Parathyroid adenoma (tissue), 2 donors: ENCODE data around the gene CPA3.

Experiments
- H2AFZ ChIP-seq: fragments of 300-600 bp; sonication (generic); one replicate; pipeline ENCODE4 v1.7.0; 2017; ENCODE audit warnings: antibody characterized with exemption, mild to moderate bottlenecking
- H3K27ac ChIP-seq: fragments of 300-600 bp; sonication (generic); one replicate; pipeline ENCODE4 v1.7.0; 2017
- H3K27me3 ChIP-seq: fragments of 300-600 bp; sonication (generic); one replicate; pipeline ENCODE4 v1.7.0; 2017; ENCODE audit warnings: low read length; ENCODE audit not compliant: control insufficient read depth, insufficient read depth
- H3K36me3 ChIP-seq: fragments of 300-600 bp; sonication (generic); one replicate; pipeline ENCODE4 v1.7.0; 2017; ENCODE audit warnings: low read length; ENCODE audit not compliant: control insufficient read depth, insufficient read depth
- H3K4me1 ChIP-seq: fragments of 300-600 bp; sonication (generic); one replicate; pipeline ENCODE4 v1.7.0; 2017; ENCODE audit warnings: control low read depth
- H3K4me2 ChIP-seq: fragments of 300-600 bp; sonication (generic); one replicate; pipeline ENCODE4 v1.7.0; 2017; ENCODE audit warnings: low read length
- H3K4me3 ChIP-seq: fragments of 300-600 bp; sonication (generic); one replicate; pipeline ENCODE4 v1.7.0; 2017; ENCODE audit warnings: low read depth, low read length
- H3K79me2 ChIP-seq: fragments of 300-600 bp; sonication (generic); one replicate; pipeline ENCODE4 v1.7.0; 2017; ENCODE audit warnings: control low read depth
- H3K9ac ChIP-seq: fragments of 300-600 bp; sonication (generic); one replicate; pipeline ENCODE4 v1.7.0; 2017; ENCODE audit warnings: mild to moderate bottlenecking
- H3K9me3 ChIP-seq: fragments of 300-600 bp; sonication (generic); one replicate; pipeline ENCODE4 v1.7.0; 2017; ENCODE audit warnings: low read length; ENCODE audit not compliant: control insufficient read depth
- CTCF ChIP-seq: fragments of 300-600 bp; sonication (generic); IDR thresholded peaks from one replicate; pipeline ENCODE4 v1.7.0; 2017; ENCODE audit warnings: antibody characterized with exemption, mild to moderate bottlenecking
- donor health status: primary hyperparathyroidism.

The CPA3 gene

GRCh38 chr3:148863814-148864213 is 1.3 kb upstream of the CPA3 start:
- no peak overlapping the region for H3K4me3 ChIP-seq
- TF ChIP-seq CTCF: no peak
- no peaks in the 10 kb centered on the region for H3K36me3 ChIP-seq
- no peaks in the 10 kb centered on the region for H3K79me2 ChIP-seq
- H2AFZ ChIP-seq: no peak overlapping the region
- no peak overlapping the region for H3K9ac ChIP-seq
- H3K4me1 ChIP-seq: no peaks in the 10 kb centered on the region
- H3K27me3 ChIP-seq: no peaks in the 10 kb centered on the region
- no peak overlapping the region for H3K4me2 ChIP-seq
- H3K27ac ChIP-seq: no peak overlapping the region
- no peaks in the 10 kb centered on the region for H3K9me3 ChIP-seq

GRCh38 chr3:148866261-148866660 is 1.2 kb downstream of the CPA3 start:
- Histone ChIP-seq H3K9ac (no peak overlapping the region), H3K4me3 (no peak overlapping the region), H2AFZ (no peak overlapping the region), H3K4me2 (no peak overlapping the region), H3K27ac (no peak overlapping the region), H3K36me3 (no peaks in the 10 kb centered on the region), H3K79me2 (no peaks in the 10 kb centered on the region), H3K27me3 (no peaks in the 10 kb centered on the region), H3K4me1 (no peaks in the 10 kb centered on the region), H3K9me3 (no peaks in the 10 kb centered on the region)
- TF ChIP-seq CTCF: no peak

- no peak overlapping the region for H3K9ac ChIP-seq
- H2AFZ ChIP-seq: no peak overlapping the region
- no peaks in the 10 kb centered on the region for H3K79me2 ChIP-seq
- no peaks in the 10 kb centered on the region for H3K4me1 ChIP-seq
- H3K9me3 ChIP-seq: no peaks in the 10 kb centered on the region
- no peaks in the 10 kb centered on the region for H3K27me3 ChIP-seq
- H3K4me3 ChIP-seq: no peak overlapping the region
- no peak overlapping the region for H3K4me2 ChIP-seq
- H3K36me3 ChIP-seq: no peaks in the 10 kb centered on the region
- H3K27ac ChIP-seq: no peak overlapping the region
- no peak for TF ChIP-seq CTCF
Observed at GRCh38 chr3:148873270-148873927, 8.3 kb downstream of the CPA3 start.

GRCh38 chr3:148873977-148874376 is 8.9 kb downstream of the CPA3 start:
- H3K9ac ChIP-seq: no peak overlapping the region
- H3K4me3 ChIP-seq: no peak overlapping the region
- no peak for TF ChIP-seq CTCF
- H3K27me3 ChIP-seq: no peaks in the 10 kb centered on the region
- H3K79me2 ChIP-seq: no peaks in the 10 kb centered on the region
- H3K36me3 ChIP-seq: no peaks in the 10 kb centered on the region
- no peak overlapping the region for H3K27ac ChIP-seq
- no peak overlapping the region for H2AFZ ChIP-seq
- no peaks in the 10 kb centered on the region for H3K9me3 ChIP-seq
- H3K4me2 ChIP-seq: no peak overlapping the region
- H3K4me1 ChIP-seq: no peaks in the 10 kb centered on the region

GRCh38 chr3:148878095-148878494 is 13.0 kb downstream of the CPA3 start:
- H3K9me3 ChIP-seq: no peaks in the 10 kb centered on the region
- no peaks in the 10 kb centered on the region for H3K36me3 ChIP-seq
- H3K27ac ChIP-seq: no peak overlapping the region
- no peak overlapping the region for H3K9ac ChIP-seq
- no peak overlapping the region for H2AFZ ChIP-seq
- H3K4me2 ChIP-seq: no peak overlapping the region
- no peak overlapping the region for H3K4me3 ChIP-seq
- no peaks in the 10 kb centered on the region for H3K4me1 ChIP-seq
- no peaks in the 10 kb centered on the region for H3K79me2 ChIP-seq
- H3K27me3 ChIP-seq: no peaks in the 10 kb centered on the region
- no peak for TF ChIP-seq CTCF
